ENCODE data around the gene ALKBH1.

Gene ALKBH1

GRCh38 chr14:77630111-77630510 lies 77.7 kb downstream of the ALKBH1 start:
- in situ Hi-C loops (cut with HindIII; ENCODE audit: low pct_unique_long_range_greater_than_20kb, low sequenced_read_pairs): no loop called here
- DNase-seq (ENCODE audit: low read depth in 1 of 2, low spot score in 1 of 2): no peak
- no peak for TF ChIP-seq JUND (IDR thresholded peaks at IDR 0.05; ENCODE audit: low read depth)

DNA sequence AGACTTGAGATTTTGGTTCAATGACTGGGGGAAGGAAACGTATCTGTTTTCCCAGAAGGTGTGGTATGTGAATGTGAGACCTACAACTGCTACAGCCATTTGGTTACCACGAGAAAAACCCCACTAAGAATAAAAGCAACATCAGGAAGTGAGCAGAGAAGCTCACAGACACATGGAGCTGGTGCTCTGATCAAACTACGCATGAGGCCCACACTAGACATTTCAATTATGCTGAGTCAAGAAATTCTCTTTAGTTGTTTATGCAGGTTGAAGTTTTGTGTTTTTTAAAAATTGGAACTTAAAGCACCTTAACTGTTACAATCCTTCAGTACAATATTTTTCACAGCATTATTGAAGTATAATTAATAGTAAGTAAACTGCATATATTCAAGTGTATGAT lies 82.5 kb downstream of the ALKBH1 start:
- in situ Hi-C loops (cut with HindIII; ENCODE audit: low pct_unique_long_range_greater_than_20kb, low sequenced_read_pairs): no loop called here
- TF ChIP-seq JUND (IDR thresholded peaks at IDR 0.05; ENCODE audit: low read depth): no peak
- DNase-seq (ENCODE audit: low read depth in 1 of 2, low spot score in 1 of 2): no peak

- DNase-seq (ENCODE audit: low read depth in 1 of 2, low spot score in 1 of 2): peak in 1 of 2 experiments; percentile 96
- in situ Hi-C loops (cut with HindIII; ENCODE audit: low pct_unique_long_range_greater_than_20kb, low sequenced_read_pairs): no loop called here
- TF ChIP-seq JUND (IDR thresholded peaks at IDR 0.05; ENCODE audit: low read depth): no peak
Observed at GRCh38 chr14:77623201-77623600, 84.6 kb downstream of the ALKBH1 start.

Data from T47D (cell line).